GM20000 (cell line): Measurements from ENCODE around the gene CAB39.

Experiments used
- DNase-seq: peaks from one replicate; pipeline ENCODE4 v3.0.0; 2012; ENCODE audit warnings: low spot score
- TF ChIP-seq, protein P1 (sequence below): IDR thresholded peaks from 2 replicates; pipeline ENCODE4 v1.5.1; 2012; ENCODE audit warnings: mild to moderate bottlenecking, control low read depth; ENCODE audit errors: extremely low read depth, missing control alignments

CAB39 gene

DNA sequence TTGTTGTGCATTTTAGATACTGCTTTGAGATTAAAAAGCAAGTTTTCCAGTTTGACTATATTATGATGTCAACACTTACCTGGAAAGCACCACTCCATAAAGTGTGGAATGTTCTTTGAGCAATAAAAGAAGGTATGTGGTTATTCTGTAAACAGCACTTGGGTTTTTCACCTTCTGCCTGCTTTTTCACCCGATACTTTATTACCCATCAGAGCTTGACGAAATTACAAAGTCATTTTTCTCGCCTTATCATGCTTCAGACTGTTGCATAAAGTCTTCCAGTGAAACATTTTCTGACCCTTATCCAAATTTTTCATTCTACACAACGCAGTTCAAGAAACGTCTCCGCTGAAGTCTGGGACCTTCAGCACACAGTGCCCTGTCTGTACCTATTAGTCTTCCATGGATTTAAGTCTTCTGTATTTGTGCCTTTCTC lies 25.2 kb downstream of the CAB39 start:
- TF ChIP-seq, protein P1, sequence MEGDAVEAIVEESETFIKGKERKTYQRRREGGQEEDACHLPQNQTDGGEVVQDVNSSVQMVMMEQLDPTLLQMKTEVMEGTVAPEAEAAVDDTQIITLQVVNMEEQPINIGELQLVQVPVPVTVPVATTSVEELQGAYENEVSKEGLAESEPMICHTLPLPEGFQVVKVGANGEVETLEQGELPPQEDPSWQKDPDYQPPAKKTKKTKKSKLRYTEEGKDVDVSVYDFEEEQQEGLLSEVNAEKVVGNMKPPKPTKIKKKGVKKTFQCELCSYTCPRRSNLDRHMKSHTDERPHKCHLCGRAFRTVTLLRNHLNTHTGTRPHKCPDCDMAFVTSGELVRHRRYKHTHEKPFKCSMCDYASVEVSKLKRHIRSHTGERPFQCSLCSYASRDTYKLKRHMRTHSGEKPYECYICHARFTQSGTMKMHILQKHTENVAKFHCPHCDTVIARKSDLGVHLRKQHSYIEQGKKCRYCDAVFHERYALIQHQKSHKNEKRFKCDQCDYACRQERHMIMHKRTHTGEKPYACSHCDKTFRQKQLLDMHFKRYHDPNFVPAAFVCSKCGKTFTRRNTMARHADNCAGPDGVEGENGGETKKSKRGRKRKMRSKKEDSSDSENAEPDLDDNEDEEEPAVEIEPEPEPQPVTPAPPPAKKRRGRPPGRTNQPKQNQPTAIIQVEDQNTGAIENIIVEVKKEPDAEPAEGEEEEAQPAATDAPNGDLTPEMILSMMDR: no peak
- DNase-seq: no peak

DNA sequence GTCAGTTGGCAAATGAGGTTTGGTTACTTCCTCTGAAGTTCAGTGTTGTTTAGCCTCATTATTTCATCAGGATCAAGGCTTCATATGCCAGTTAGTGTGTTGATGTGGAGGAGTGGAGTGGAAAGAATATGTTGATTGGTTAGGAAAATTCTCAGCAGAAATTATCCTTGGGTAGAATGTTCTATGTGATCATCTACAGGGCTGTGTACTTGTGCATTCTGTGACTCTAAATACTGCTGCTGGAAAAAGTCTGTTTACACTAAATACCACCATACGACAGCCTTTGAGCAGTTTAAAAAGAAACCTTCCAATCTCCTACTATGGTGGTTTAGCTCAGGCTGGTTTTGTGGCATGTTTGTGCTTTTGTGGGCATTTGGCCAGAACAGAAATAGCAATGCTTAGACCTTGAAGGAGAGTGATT lies 25.8 kb downstream of the CAB39 start:
- DNase-seq: no peak

DNA sequence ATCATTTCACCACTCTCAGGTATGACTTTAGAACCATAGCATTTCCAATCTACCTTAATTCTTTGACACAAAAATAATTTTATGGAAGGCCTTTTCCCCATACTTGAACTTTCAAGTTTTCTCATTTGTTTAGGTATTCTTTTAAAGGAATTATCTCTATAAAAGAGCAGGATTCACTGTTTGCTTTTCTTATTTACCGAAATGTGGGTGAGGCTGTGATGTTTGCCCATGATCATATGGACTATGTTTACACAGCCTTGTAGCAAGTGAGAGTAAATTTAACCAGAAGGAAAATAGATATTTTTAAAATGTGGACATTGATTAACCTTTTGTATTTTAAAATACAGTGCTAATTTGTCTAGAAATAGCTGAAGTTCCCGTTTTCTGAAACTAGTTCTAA lies 26.3 kb downstream of the CAB39 start:
- DNase-seq: no peak
- TF ChIP-seq, protein P1: no peak

More for the DNA sequence above, 25.8 kb downstream of the CAB39 start:
- TF ChIP-seq, protein P1: no peak

DNA sequence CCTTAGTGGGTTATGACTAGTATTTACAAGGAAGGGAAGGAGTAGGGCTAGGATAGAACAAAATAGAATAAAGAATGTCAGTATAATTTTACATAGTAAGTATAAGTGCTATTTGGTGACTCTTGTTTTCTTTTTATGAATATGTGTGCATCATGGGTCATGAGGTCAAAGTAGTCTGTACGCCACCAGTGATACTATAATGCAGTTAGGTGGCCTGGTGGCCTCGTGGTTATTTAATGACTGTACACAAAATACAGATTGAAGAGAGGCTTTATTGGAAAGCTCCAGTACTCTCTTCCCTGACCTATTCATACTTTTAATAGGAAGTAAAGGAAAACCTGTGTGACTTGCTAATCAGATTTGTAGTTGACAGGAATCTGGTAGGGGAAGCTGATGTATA lies 27.3 kb downstream of the CAB39 start:
- TF ChIP-seq, protein P1: no peak
- DNase-seq: no peak

- TF ChIP-seq, protein P1: no peak
- DNase-seq: no peak
Measured at GRCh38 chr2:230742781-230743180, 30.1 kb downstream of the CAB39 start.

DNA sequence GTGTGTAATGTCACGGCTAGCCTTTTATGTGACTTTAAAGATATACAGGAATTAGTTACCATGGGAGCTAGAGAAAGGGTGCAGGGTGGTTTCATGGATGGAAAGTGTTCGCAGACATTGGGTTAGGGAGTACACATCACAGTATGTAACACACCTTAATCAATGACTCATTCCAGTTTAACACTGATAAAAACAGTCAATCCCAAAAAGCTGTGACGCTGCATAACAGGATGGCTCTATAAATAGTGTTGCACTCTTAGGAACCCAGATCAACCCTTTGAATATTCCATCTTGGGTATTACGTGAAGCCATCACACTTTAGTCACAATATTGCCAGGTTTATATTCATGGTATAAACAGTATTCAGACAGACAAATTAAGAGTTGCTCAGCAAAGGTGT lies 33.6 kb downstream of the CAB39 start:
- TF ChIP-seq, protein P1: no peak
- DNase-seq: no peak

GRCh38 chr2:230748087-230748486 lies 35.4 kb downstream of the CAB39 start:
- TF ChIP-seq, protein P1: no peak
- DNase-seq: no peak
